ENCODE data around the gene SMAD6.

SMAD6 gene

GRCh38 chr15:66746231-66746605, 44.2 kb downstream of the SMAD6 start:
- no peaks in the 10 kb centered on the region for H3K36me3 ChIP-seq (ENCODE audit: control insufficient read depth in 1 of 2, insufficient read depth in 2 of 2, low read length in 2 of 2)
- H3K27ac ChIP-seq (ENCODE audit: low read length) = no peak overlapping the region
- no peaks in the 10 kb centered on the region for H3K4me1 ChIP-seq (ENCODE audit: control insufficient read depth in 1 of 2, insufficient read depth in 2 of 2, low read length in 2 of 2)
- no peak overlapping the region for H3K4me3 ChIP-seq (ENCODE audit: low read depth in 1 of 2, low read length in 2 of 2)
- H3K9me3 ChIP-seq (ENCODE audit: control insufficient read depth in 1 of 2, low read length in 2 of 2) = no peaks in the 10 kb centered on the region
- no peaks in the 10 kb centered on the region for H3K27me3 ChIP-seq (ENCODE audit: low read depth, low read length)

GRCh38 chr15:66747223-66747622, 45.2 kb downstream of the SMAD6 start:
- Histone ChIP-seq H3K4me1 (ENCODE audit: control insufficient read depth in 1 of 2, insufficient read depth in 2 of 2, low read length in 2 of 2) (no peaks in the 10 kb centered on the region), H3K27me3 (ENCODE audit: low read depth, low read length) (no peaks in the 10 kb centered on the region), H3K36me3 (ENCODE audit: control insufficient read depth in 1 of 2, insufficient read depth in 2 of 2, low read length in 2 of 2) (no peaks in the 10 kb centered on the region), H3K27ac (ENCODE audit: low read length) (no peak overlapping the region), H3K4me3 (ENCODE audit: low read depth in 1 of 2, low read length in 2 of 2) (no peak overlapping the region), H3K9me3 (ENCODE audit: control insufficient read depth in 1 of 2, low read length in 2 of 2) (no peaks in the 10 kb centered on the region)

- H3K4me3 ChIP-seq (ENCODE audit: low read depth in 1 of 2, low read length in 2 of 2) = no peak overlapping the region
- H3K4me1 ChIP-seq (ENCODE audit: control insufficient read depth in 1 of 2, insufficient read depth in 2 of 2, low read length in 2 of 2) = no peaks in the 10 kb centered on the region
- H3K9me3 ChIP-seq (ENCODE audit: control insufficient read depth in 1 of 2, low read length in 2 of 2) = no peaks in the 10 kb centered on the region
- H3K36me3 ChIP-seq (ENCODE audit: control insufficient read depth in 1 of 2, insufficient read depth in 2 of 2, low read length in 2 of 2) = no peaks in the 10 kb centered on the region
- peak overlapping the region; percentile 10 for H3K27ac ChIP-seq (ENCODE audit: low read length)
- no peaks in the 10 kb centered on the region for H3K27me3 ChIP-seq (ENCODE audit: low read depth, low read length)
These were observed 46.1 kb downstream of the SMAD6 start for GRCh38 chr15:66747886-66748707.

GRCh38 chr15:66748708-66749035, 46.6 kb downstream of the SMAD6 start:
- H3K9me3 ChIP-seq (ENCODE audit: control insufficient read depth in 1 of 2, low read length in 2 of 2) = no peaks in the 10 kb centered on the region
- no peaks in the 10 kb centered on the region for H3K4me1 ChIP-seq (ENCODE audit: control insufficient read depth in 1 of 2, insufficient read depth in 2 of 2, low read length in 2 of 2)
- H3K27me3 ChIP-seq (ENCODE audit: low read depth, low read length) = no peaks in the 10 kb centered on the region
- no peak overlapping the region for H3K4me3 ChIP-seq (ENCODE audit: low read depth in 1 of 2, low read length in 2 of 2)
- H3K36me3 ChIP-seq (ENCODE audit: control insufficient read depth in 1 of 2, insufficient read depth in 2 of 2, low read length in 2 of 2) = no peaks in the 10 kb centered on the region
- peak overlapping the region; percentile 10 for H3K27ac ChIP-seq (ENCODE audit: low read length)

- H3K36me3 ChIP-seq (ENCODE audit: control insufficient read depth in 1 of 2, insufficient read depth in 2 of 2, low read length in 2 of 2) = peaks cover 0 to 5% of the 10 kb centered on the region in 2 donors
- H3K9me3 ChIP-seq (ENCODE audit: control insufficient read depth in 1 of 2, low read length in 2 of 2) = peaks cover 2 to 6% of the 10 kb centered on the region in 2 donors
- no peaks in the 10 kb centered on the region for H3K27me3 ChIP-seq (ENCODE audit: low read depth, low read length)
- H3K4me1 ChIP-seq (ENCODE audit: control insufficient read depth in 1 of 2, insufficient read depth in 2 of 2, low read length in 2 of 2) = no peaks in the 10 kb centered on the region
- no peak overlapping the region for H3K27ac ChIP-seq (ENCODE audit: low read length)
- no peak overlapping the region for H3K4me3 ChIP-seq (ENCODE audit: low read depth in 1 of 2, low read length in 2 of 2)
These were observed 48.0 kb downstream of the SMAD6 start for GRCh38 chr15:66749841-66750575.

- H3K4me1 ChIP-seq (ENCODE audit: control insufficient read depth in 1 of 2, insufficient read depth in 2 of 2, low read length in 2 of 2) = no peaks in the 10 kb centered on the region
- no peaks in the 10 kb centered on the region for H3K27me3 ChIP-seq (ENCODE audit: low read depth, low read length)
- H3K36me3 ChIP-seq (ENCODE audit: control insufficient read depth in 1 of 2, insufficient read depth in 2 of 2, low read length in 2 of 2) = peaks cover 0 to 5% of the 10 kb centered on the region in 2 donors
- no peak overlapping the region for H3K4me3 ChIP-seq (ENCODE audit: low read depth in 1 of 2, low read length in 2 of 2)
- peaks cover 8% of the 10 kb centered on the region in 2 donors for H3K9me3 ChIP-seq (ENCODE audit: control insufficient read depth in 1 of 2, low read length in 2 of 2)
- H3K27ac ChIP-seq (ENCODE audit: low read length) = no peak overlapping the region
These were observed 48.6 kb downstream of the SMAD6 start for GRCh38 chr15:66750609-66751008.

- Histone ChIP-seq H3K4me1 (ENCODE audit: control insufficient read depth in 1 of 2, insufficient read depth in 2 of 2, low read length in 2 of 2) (no peaks in the 10 kb centered on the region), H3K4me3 (ENCODE audit: low read depth in 1 of 2, low read length in 2 of 2) (no peak overlapping the region), H3K27ac (ENCODE audit: low read length) (peak overlapping the region; percentile 7), H3K27me3 (ENCODE audit: low read depth, low read length) (no peaks in the 10 kb centered on the region), H3K36me3 (ENCODE audit: control insufficient read depth in 1 of 2, insufficient read depth in 2 of 2, low read length in 2 of 2) (peaks cover 0 to 5% of the 10 kb centered on the region in 2 donors), H3K9me3 (ENCODE audit: control insufficient read depth in 1 of 2, low read length in 2 of 2) (peaks cover 8 to 9% of the 10 kb centered on the region in 2 donors)
These were observed 49.5 kb downstream of the SMAD6 start for GRCh38 chr15:66751579-66751978.

- no peak overlapping the region for H3K27ac ChIP-seq (ENCODE audit: low read length)
These were observed 50.0 kb downstream of the SMAD6 start for GRCh38 chr15:66752078-66752477.

GRCh38 chr15:66753687-66754377, 51.8 kb downstream of the SMAD6 start:
- H3K4me1 ChIP-seq (ENCODE audit: control insufficient read depth in 1 of 2, insufficient read depth in 2 of 2, low read length in 2 of 2) = no peaks in the 10 kb centered on the region
- H3K36me3 ChIP-seq (ENCODE audit: control insufficient read depth in 1 of 2, insufficient read depth in 2 of 2, low read length in 2 of 2) = peaks cover 0 to 5% of the 10 kb centered on the region in 2 donors

More at GRCh38 chr15:66752078-66752477, 50.0 kb downstream of the SMAD6 start:
- Histone ChIP-seq H3K4me3 (ENCODE audit: low read depth in 1 of 2, low read length in 2 of 2) (no peak overlapping the region), H3K9me3 (ENCODE audit: control insufficient read depth in 1 of 2, low read length in 2 of 2) (peaks cover 8 to 9% of the 10 kb centered on the region in 2 donors), H3K27me3 (ENCODE audit: low read depth, low read length) (no peaks in the 10 kb centered on the region), H3K4me1 (ENCODE audit: control insufficient read depth in 1 of 2, insufficient read depth in 2 of 2, low read length in 2 of 2) (no peaks in the 10 kb centered on the region), H3K36me3 (ENCODE audit: control insufficient read depth in 1 of 2, insufficient read depth in 2 of 2, low read length in 2 of 2) (peaks cover 0 to 5% of the 10 kb centered on the region in 2 donors)

GRCh38 chr15:66754789-66755188, 52.8 kb downstream of the SMAD6 start:
- no peak overlapping the region for H3K27ac ChIP-seq (ENCODE audit: low read length)

More at GRCh38 chr15:66753687-66754377, 51.8 kb downstream of the SMAD6 start:
- no peak overlapping the region for H3K4me3 ChIP-seq (ENCODE audit: low read depth in 1 of 2, low read length in 2 of 2)
- H3K27me3 ChIP-seq (ENCODE audit: low read depth, low read length) = no peaks in the 10 kb centered on the region
- H3K27ac ChIP-seq (ENCODE audit: low read length) = no peak overlapping the region
- H3K9me3 ChIP-seq (ENCODE audit: control insufficient read depth in 1 of 2, low read length in 2 of 2) = peaks cover 8 to 9% of the 10 kb centered on the region in 2 donors

More at GRCh38 chr15:66754789-66755188, 52.8 kb downstream of the SMAD6 start:
- Histone ChIP-seq H3K27me3 (ENCODE audit: low read depth, low read length) (no peaks in the 10 kb centered on the region), H3K36me3 (ENCODE audit: control insufficient read depth in 1 of 2, insufficient read depth in 2 of 2, low read length in 2 of 2) (peaks cover 0 to 5% of the 10 kb centered on the region in 2 donors), H3K9me3 (ENCODE audit: control insufficient read depth in 1 of 2, low read length in 2 of 2) (peaks cover 8 to 9% of the 10 kb centered on the region in 2 donors), H3K4me3 (ENCODE audit: low read depth in 1 of 2, low read length in 2 of 2) (no peak overlapping the region), H3K4me1 (ENCODE audit: control insufficient read depth in 1 of 2, insufficient read depth in 2 of 2, low read length in 2 of 2) (no peaks in the 10 kb centered on the region)
